Erythroblast (primary cell): ENCODE results near the gene MRPL3.

Experiments used
- GATA1 ChIP-seq: IDR thresholded peaks from 2 replicates; pipeline ENCODE4 v1.6.1; 2011; ENCODE audit warnings: low read depth, mild to moderate bottlenecking, control low read depth, low read length, moderate library complexity
- POLR2A ChIP-seq: IDR thresholded peaks from 2 replicates; pipeline ENCODE4 v1.6.1; 2011; ENCODE audit warnings: mild to moderate bottlenecking, low read length

DNA sequence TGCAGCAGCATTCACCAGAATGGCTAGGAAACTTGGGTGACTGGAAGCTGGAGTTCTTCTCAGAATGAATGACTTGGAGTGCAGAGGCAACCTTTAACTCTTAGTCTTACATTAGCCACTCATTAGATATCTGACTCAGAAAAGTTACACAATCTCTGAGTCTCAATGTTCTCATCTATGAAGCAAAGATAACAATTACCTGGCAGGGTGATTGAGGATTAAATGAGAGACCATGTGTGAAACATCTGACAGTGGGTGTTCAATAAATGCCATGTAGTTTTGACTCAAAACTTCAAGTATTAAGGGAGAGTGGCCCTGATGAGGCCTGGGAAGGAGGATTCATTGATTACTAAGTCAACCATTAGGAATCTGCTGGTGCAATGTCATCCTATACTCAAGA lies 48.3 kb downstream of the MRPL3 start:
- TF ChIP-seq POLR2A (no peak), GATA1 (no peak)
